HG02970 (cell line): ENCODE results near the gene MYL12B.

Source experiments
- ATAC-seq: cut with Tn5 transposase; IDR thresholded peaks from one replicate; pipeline ENCODE4 v1.9.1; 2021; ENCODE audit warnings: mild to moderate bottlenecking, moderate library complexity, moderate number of reproducible peaks; ENCODE audit not compliant: unreplicated experiment, low FRiP score

MYL12B gene

GRCh38 chr18:3234457-3234856 is 27.5 kb upstream of the MYL12B start:
- ATAC-seq: no peak

GRCh38 chr18:3235846-3236245 is 26.1 kb upstream of the MYL12B start:
- no peak for ATAC-seq

- ATAC-seq: no peak
Observed at GRCh38 chr18:3236470-3236869, 25.5 kb upstream of the MYL12B start.

- ATAC-seq: no peak
Observed at GRCh38 chr18:3238742-3239141, 23.2 kb upstream of the MYL12B start.

GRCh38 chr18:3245185-3245564 is 16.8 kb upstream of the MYL12B start:
- ATAC-seq: no peak

- peak; percentile 36 for ATAC-seq
Observed at GRCh38 chr18:3245853-3246634, 15.9 kb upstream of the MYL12B start.

- peak; percentile 0 for ATAC-seq
Observed at GRCh38 chr18:3246635-3247239, 15.2 kb upstream of the MYL12B start.

- peak; percentile 76 for ATAC-seq
Observed at GRCh38 chr18:3247240-3248061, 14.5 kb upstream of the MYL12B start, which contains the start of gene MYL12A. Gene MYL12A (plus strand): TSS chr18:3247801. CDS start chr18:3253248, 5,447 bp downstream.

GRCh38 chr18:3248062-3248657 is 13.8 kb upstream of the MYL12B start:
- no peak for ATAC-seq

GRCh38 chr18:3248658-3249359 is 13.1 kb upstream of the MYL12B start:
- ATAC-seq: no peak

- ATAC-seq: no peak
Observed at GRCh38 chr18:3250237-3251107, 11.5 kb upstream of the MYL12B start.

GRCh38 chr18:3251249-3251962 is 10.5 kb upstream of the MYL12B start:
- no peak for ATAC-seq

GRCh38 chr18:3251963-3252277 is 10.0 kb upstream of the MYL12B start:
- ATAC-seq: no peak

GRCh38 chr18:3252843-3253242 is 9.1 kb upstream of the MYL12B start:
- ATAC-seq: no peak

GRCh38 chr18:3254725-3255124 is 7.2 kb upstream of the MYL12B start:
- no peak for ATAC-seq

GRCh38 chr18:3255611-3256165 is 6.2 kb upstream of the MYL12B start:
- no peak for ATAC-seq

- no peak for ATAC-seq
Observed at GRCh38 chr18:3256693-3257626, 5.0 kb upstream of the MYL12B start.
